Body of pancreas (tissue), 4 donors: ENCODE measurements around the gene GSTO2. TPM values are rescaled to one million over a fixed set of nuclear protein-coding genes. Genes with fewer than 3 reads are reported as not detected.

Experiments
- ATAC-seq: fragments of 150-250 bp; one replicate; pipeline ENCODE4 v1.9.1; 2016
- DNase-seq, 4 donors: peaks; one replicate each; pipeline ENCODE4 v3.0.0-alpha.2; 2019
- H3K27ac ChIP-seq, 4 donors: fragments of 200-600 bp; sonication (generic); 1 replicate in 3 of 4; 2 replicates in 1 of 4; pipeline versions ENCODE4 v1.5.1 to v1.6.1; 2016 to 2019; ENCODE audit warnings: mild to moderate bottlenecking in 1 of 4, mixed read lengths in 1 of 4, moderate library complexity in 1 of 4
- H3K27me3 ChIP-seq, 2 donors: fragments of 200-600 bp; sonication (generic); one replicate each; pipeline ENCODE4 v1.6.0; 2016; ENCODE audit warnings: mild to moderate bottlenecking in 1 of 2
- H3K36me3 ChIP-seq, 2 donors: fragments of 200-600 bp; sonication (generic); replicated peaks in 1 of 2; 2 replicates each; pipeline ENCODE4 v1.5.1; 2016; ENCODE audit warnings: low read depth in 2 of 2; ENCODE audit not compliant: insufficient read depth in 1 of 2
- H3K4me1 ChIP-seq: fragments of 200-600 bp; sonication (generic); one replicate; pipeline ENCODE4 v1.6.0; 2016
- H3K4me3 ChIP-seq, 2 donors: fragments of 200-600 bp; sonication (generic); 1 replicate in 1 of 2; 2 replicates in 1 of 2; pipeline ENCODE4 v1.5.1; 2016 to 2019
- H3K9me3 ChIP-seq, 3 donors: fragments of 200-600 bp; sonication (generic); 1 replicate in 2 of 3; 2 replicates in 1 of 3; pipeline ENCODE4 v1.5.1; 2016
- POLR2A ChIP-seq, 3 donors: fragments of 450-650 bp; IDR thresholded peaks; one replicate each; pipeline ENCODE4 v1.6.1; 2016; ENCODE audit warnings: antibody characterized with exemption in 3 of 3, mild to moderate bottlenecking in 2 of 3
- WGBS, 2 donors: methylation state at CpG; one replicate each; pipeline ENCODE4 v1.1.5; 2017; 5-methylcytosine and 5-hydroxymethylcytosine counted together
- intact Hi-C: fragments of 100-400 bp; cut with DNase I; formaldehyde crosslinking; loops from one replicate; pipeline ENCODE4 v1.15.1; 2023
- total RNA-seq, 2 donors: library from RNA; depleted of rRNA; stranded (reverse); fragments of >200 nt; gene quantifications; one replicate each; pipeline ENCODE4 v1.1.0, GENCODE V29; 2016
- TF ChIP-seq, protein P1 (sequence below), 7 experiments: fragments of 450-650 bp in 4 of 7; fragments of 200-600 bp in 3 of 7; sonication (generic) in 3 of 7; IDR thresholded peaks; one replicate each; pipeline ENCODE4 v1.5.1; 2016 to 2019; ENCODE audit warnings: antibody characterized with exemption in 7 of 7

GSTO2 gene
- total RNA-seq, 2 donors from 2014 or later = 9.6 to 26.5 TPM

DNA sequence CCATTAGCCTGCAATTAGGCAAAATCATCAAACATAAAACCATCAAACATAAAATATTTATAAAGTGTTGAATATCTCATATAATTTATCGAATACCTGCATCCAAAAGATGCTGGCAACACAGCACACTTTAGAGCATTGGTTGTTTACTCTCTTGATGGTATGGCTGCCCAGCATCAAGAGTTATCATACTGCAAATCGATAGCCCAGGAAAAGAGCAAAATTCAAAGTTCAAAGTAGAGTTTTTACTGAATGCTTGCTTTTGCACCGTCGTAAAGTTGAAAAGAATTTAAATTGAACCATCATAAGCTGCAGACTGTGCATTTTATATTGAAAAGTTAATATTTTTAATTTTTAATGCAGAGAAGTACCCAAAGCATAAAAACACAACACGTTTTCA lies 4.2 kb upstream of the GSTO2 start:
- Histone ChIP-seq H3K27me3 (no peaks in the 10 kb centered on the region), H3K36me3 (peaks cover 0 to 13% of the 10 kb centered on the region in 2 donors), H3K9me3 (no peaks in the 10 kb centered on the region), H3K27ac (no peak overlapping the region), H3K4me3 (no peak overlapping the region), H3K4me1 (peaks cover 26% of the 10 kb centered on the region)
- TF ChIP-seq, protein P1, sequence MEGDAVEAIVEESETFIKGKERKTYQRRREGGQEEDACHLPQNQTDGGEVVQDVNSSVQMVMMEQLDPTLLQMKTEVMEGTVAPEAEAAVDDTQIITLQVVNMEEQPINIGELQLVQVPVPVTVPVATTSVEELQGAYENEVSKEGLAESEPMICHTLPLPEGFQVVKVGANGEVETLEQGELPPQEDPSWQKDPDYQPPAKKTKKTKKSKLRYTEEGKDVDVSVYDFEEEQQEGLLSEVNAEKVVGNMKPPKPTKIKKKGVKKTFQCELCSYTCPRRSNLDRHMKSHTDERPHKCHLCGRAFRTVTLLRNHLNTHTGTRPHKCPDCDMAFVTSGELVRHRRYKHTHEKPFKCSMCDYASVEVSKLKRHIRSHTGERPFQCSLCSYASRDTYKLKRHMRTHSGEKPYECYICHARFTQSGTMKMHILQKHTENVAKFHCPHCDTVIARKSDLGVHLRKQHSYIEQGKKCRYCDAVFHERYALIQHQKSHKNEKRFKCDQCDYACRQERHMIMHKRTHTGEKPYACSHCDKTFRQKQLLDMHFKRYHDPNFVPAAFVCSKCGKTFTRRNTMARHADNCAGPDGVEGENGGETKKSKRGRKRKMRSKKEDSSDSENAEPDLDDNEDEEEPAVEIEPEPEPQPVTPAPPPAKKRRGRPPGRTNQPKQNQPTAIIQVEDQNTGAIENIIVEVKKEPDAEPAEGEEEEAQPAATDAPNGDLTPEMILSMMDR (IDR thresholded peaks at IDR 0.05) = no peak
- TF ChIP-seq POLR2A (IDR thresholded peaks at IDR 0.05) = no peak
- intact Hi-C loops = no loop called here
- no peak for ATAC-seq
- WGBS, 2 donors = 71 to 75% methylated on average over 5 of the region's 5 CpGs
- DNase-seq = no peak

DNA sequence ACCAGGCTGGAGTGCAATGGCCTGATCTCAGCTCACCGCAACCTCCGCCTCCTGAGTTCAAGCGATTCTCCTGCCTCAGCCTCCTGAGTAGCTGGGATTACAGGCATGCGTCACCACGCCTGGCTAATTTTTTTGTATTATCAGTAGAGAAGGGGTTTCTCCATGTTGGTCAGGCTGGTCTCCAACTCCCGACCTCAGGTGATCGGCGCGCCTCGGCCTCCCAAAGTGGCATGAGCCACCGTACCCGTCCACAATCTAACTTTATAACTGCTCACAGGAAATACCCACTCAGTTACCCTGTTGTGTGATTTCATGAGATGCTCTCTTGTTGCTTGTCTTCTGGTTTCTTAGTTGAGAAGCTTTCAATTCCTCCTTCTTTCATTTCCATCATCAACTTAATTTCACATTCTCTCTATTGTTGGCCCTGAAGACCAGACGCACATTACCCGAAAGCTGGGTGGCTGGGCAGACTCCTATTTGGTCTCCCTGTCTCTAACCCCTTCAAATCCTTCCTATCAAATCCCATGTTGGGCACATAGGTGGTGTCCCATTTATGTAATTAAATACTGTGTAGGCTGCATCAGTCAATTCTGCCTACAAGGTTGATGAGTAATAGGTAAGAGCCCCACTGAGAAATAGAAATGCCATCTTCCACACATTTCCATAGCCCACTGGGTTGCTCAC lies 1.1 kb upstream of the GSTO2 start:
- H3K27me3 ChIP-seq = no peaks in the 10 kb centered on the region
- peaks cover 0 to 9% of the 10 kb centered on the region in 2 donors for H3K36me3 ChIP-seq
- DNase-seq (no peak), ATAC-seq (no peak)
- peak overlapping the region in 2 of 4 donors; percentile 82 to 90 for H3K27ac ChIP-seq
- intact Hi-C loops = no loop called here
- no peaks in the 10 kb centered on the region for H3K9me3 ChIP-seq
- TF ChIP-seq, protein P1 (IDR thresholded peaks at IDR 0.05) = no peak
- TF ChIP-seq POLR2A (IDR thresholded peaks at IDR 0.05) = no peak
- H3K4me1 ChIP-seq = peaks cover 13% of the 10 kb centered on the region
- 87 to 91% methylated on average over 14 of the region's 14 CpGs for WGBS, 2 donors
- H3K4me3 ChIP-seq = no peak overlapping the region

DNA sequence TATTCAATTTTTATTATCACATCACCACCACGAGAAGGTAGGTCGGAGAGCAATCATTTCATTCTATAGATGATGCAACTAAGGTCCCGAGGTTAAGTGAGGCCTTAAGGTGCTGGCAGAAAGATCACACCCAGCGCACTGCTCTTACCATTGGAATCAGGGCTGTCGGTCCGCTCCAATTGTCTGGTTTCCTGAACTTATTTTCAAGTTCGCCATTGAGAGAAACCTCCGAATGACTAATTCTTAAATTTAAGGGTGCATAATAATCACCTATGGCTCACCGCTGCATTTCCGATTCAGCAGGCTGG lies 625 bp upstream of the GSTO2 start:
- Histone ChIP-seq H3K36me3 (peaks cover 0 to 9% of the 10 kb centered on the region in 2 donors), H3K9me3 (no peaks in the 10 kb centered on the region), H3K27me3 (no peaks in the 10 kb centered on the region), H3K27ac (peak overlapping the region; percentile 54 to 90 (median 74)), H3K4me1 (peaks cover 13% of the 10 kb centered on the region), H3K4me3 (peak overlapping the region; percentile 63 to 85)
- no peak for ATAC-seq
- 9 to 26% methylated on average over 7 to 10 of the region's 10 CpGs for WGBS, 2 donors
- intact Hi-C loops = no loop called here
- TF ChIP-seq POLR2A (IDR thresholded peaks at IDR 0.05) = no peak
- TF ChIP-seq, protein P1 (IDR thresholded peaks at IDR 0.05) = no peak
- no peak for DNase-seq

DNA sequence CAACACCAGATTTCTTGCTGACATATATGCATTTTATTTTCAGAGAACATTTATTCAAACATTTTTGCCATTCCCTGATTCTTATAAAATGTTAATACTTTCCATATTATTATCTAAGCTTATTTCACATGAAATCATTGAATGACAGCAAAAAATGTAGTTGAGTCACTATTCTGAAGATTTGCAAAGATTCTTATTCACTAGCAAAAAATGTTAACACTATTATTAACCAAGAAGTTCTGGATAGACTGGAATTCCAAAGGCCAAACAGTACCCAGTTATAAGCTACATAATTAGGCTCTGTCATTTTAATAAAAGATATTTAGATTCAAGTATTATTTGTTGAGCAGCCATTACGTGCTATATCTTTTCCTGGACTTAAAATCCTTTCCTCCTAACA lies 4.3 kb downstream of the GSTO2 start:
- ATAC-seq (no peak), DNase-seq (no peak)
- Histone ChIP-seq H3K4me1 (peaks cover 28% of the 10 kb centered on the region), H3K27ac (no peak overlapping the region), H3K36me3 (no peaks in the 10 kb centered on the region), H3K27me3 (no peaks in the 10 kb centered on the region), H3K9me3 (no peaks in the 10 kb centered on the region), H3K4me3 (no peak overlapping the region)
- TF ChIP-seq POLR2A (IDR thresholded peaks at IDR 0.05) = no peak
- TF ChIP-seq, protein P1 (IDR thresholded peaks at IDR 0.05) = no peak
- intact Hi-C loops = no loop called here
- 72% methylated on average over 1 of the region's 1 CpG for WGBS, 2 donors
